ENCODE data around the gene ZNF385D.
"Not testable (repeated sequence)": the region's sequence is repeated elsewhere in the genome, so short reads cannot be mapped to it uniquely, and the experiment has no call there.

ZNF385D gene

DNA sequence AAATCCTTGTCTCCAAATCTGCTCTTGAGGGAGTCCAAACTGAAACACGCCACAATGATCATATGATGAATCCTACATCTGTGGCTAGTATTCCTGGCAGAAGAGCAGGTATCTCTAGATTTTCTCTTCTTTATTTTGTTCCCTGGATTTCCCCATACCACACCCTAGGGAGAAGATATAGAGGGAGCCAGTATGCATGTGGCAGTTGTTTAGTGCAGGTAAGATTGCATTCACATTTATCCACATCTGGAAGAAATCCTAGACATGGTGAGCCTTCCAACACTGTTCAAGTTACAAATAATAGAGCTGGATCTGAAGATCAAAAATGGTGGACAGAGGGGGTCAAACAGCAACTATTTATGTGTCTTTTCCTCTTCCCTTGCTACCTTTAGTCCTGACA is 316.7 kb downstream of the ZNF385D start:
- no peak for FAIRE-seq

DNA sequence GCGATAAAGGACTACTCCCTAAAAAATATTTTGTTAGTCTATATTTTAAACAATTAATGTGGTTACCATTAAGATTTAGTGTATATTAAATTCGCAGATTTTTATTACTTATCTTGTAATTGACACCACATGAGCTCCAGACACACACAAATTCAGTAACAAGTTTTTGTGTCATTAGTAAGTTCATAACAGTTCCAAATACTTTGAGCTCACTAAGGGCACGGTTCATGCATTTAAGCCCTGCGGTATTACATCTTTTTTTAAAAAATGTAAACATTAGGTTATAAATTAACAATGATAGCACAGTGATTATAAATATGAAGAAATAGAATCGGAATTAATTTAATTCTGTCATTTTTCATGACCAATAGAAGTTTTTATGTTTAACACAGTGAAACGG is 317.3 kb downstream of the ZNF385D start:
- no peak for FAIRE-seq

DNA sequence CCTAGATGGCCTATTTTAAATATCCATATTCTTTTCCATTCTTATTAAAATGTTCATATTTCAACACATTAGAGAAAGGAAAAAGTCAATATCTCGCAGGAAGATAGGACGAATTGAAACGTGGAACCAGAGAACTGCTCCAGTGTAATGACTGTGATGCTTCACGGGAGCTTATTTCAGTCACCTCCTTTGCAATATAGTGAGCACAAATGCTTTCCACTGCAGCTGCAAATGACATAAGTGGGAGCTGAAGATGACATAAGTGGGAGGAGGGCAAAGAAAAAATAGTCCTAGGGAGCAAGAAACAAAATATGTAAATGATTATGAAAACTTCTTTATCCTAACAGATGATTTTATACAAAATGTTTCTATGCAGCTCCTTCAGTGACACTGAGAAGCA is 324.1 kb downstream of the ZNF385D start:
- no peak for FAIRE-seq

DNA sequence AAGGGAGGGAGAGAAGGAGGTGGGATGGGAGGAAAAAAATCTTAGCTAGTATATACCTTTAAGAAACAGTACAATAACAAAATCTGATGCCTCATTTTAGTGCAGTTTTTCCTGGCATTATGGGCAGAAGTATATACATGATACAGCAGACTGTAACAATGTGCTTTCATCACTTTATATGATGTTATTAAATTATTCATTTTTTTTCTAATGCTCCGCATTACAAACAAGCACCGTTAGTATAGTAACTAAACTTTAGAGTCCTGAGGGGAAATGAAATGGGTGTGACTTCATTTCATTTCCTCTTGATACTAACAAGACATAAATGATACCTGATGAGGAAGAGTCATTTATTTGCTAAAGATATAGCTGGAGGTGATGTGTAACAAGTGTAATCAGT is 325.3 kb downstream of the ZNF385D start:
- no peak for FAIRE-seq

DNA sequence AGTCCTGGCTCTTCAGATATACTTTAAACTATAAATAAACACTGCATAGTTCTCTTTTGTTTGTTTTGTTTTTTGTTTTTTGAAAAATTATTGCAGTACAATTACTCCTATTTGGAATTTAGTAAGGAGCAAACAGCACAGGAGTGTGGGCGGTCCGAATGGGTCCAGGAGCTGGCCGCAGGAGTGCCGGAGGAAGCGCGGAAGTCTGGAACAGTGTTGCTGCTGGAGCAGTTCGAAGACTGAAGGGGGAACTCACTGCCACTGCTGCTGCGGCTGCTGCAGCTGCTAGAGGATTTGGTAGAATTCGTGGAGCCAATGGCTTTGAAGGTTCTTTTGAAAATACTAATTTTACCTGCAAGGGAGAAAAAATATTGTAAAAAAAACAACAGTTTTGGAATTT is 329.9 kb downstream of the ZNF385D start:
- FAIRE-seq, result no peak

DNA sequence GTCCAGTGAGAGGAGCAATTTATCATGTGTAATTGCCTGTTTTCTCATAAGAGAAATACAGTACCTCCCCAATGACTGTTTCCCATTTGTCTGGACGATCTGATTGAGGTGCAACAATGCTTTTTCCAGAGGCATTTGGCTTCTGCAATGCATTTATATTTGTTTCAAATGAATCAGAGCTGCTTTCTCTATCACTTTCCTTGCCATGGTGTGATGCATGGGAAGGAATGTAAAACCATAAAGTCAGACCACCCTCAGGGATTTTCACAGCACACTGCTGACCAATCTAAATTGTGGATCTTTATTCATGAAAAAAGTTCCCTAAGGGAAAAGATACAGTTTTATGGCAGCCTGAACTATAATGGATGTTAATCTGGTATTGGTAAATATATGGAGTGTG is 333.0 kb downstream of the ZNF385D start:
- FAIRE-seq, result no peak

DNA sequence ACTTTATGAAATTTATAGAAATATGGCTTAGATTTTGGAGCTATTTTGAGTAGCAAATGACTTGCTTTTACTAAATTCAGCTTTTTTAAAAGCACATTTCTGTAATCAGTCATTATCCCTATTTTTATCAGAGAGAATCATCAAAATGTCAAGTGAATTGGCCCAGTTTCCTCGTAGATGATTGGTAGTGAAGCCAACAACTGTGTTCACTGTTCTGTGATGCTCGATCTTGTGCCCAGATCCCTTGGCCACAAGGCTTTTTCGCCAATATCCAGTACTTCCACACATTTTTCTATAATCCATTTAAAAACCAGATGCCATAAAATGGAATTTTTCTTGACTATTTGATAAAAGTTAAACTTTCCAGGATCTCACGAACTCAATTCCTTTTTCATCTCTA is 336.5 kb downstream of the ZNF385D start:
- FAIRE-seq, result no peak

DNA sequence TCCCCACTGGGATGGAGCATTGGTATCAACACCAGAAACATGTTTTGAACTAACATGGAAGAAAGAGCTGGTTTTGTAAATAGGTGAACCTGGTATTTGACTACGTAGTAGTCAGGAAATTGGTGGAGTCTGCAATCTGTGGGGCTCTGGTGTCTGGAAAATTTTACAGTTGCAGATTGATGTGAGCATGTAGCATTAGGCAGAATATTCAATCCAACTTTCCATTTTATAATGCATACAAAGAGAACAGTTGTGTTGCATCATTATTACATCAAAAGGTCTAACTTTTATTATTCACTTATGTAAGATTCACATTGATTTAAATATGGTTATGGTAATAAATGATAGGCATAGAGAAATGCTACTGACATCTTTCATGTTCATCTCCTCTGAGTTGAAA is 340.0 kb downstream of the ZNF385D start:
- no peak for FAIRE-seq

DNA sequence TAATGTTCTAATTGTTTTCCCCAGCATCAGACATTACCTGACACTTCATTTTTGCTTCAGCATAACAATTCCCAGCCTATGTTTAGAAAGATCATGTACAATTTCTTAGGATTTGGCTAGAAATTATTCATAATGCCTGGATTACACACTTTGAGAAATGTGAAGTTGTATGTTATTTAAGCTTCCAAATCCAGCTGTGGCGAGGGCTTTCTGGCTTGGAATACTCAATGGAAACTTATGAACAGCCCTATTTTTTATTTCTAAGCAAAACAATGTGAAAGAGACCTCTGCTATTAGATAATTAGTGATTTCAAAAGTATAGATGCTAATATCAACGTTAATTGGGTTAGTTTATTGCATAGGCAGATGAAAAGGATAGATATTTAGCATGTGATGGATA is 341.6 kb downstream of the ZNF385D start:
- no peak for FAIRE-seq

DNA sequence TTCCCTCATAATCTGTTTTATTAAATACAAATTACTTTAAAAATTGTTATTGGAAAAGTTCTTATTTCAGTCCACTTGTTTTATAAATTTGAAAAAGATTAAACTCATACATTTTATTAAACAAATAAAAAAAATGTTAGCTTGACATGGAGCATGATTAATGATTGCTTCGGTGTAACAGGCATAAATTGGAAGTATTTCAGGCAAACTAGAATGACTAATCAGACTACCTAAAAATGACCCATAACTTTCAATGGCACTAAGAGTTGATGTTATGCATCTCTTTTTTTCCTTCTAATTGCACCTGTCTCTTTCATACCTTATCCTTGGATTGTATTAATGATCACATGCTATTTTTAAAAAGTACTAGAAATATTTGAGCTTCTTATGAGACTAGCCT is 343.3 kb downstream of the ZNF385D start:
- no peak for FAIRE-seq

DNA sequence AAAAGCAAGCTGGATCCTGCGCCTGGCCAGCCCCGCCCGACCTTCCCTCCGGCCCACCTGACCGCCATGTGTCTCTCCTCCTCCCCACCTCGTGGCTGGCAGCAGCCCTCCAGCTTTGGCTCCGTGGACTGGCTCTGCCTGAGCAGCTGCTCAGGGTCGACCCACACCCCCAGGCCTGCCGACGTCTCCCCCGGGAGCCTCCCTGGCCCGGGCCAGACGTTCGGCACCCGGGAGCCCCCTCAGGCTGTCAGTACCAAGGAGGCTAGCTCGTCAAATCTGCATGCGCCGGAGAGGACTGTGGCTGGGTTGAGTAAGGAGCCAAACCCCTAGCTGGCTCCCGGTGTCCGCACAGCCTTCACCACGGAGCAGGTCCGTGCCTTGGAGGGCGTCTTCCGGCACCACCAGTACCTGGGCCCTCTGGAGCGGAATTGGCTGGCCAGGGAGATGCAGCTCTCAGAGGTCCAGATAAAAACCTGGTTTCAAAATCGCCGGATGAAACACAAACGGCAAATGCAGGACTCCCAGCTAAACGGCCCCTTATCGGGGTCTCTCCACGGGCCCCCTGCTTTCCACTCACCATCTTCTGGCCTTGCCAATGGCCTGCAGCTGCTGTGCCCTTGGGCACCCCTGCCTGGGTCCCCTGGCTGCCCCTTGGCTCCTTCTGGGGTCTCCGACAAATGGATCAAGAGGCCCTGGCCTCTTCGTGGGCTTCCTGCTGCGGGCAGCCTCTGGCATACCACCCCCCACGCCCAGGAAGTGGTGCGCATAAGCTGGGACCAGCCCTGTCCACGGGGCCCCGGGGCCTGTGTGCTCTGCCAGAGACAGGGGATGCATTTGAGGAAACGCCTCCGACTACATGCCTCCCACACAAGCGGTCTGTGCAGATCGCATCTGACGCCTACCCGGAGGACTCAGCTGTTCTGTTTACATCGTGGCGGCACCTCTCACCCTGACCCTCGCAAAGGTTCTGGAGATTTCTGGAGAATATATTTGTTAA is 345.0 kb downstream of the ZNF385D start:
- FAIRE-seq, result no peak

DNA sequence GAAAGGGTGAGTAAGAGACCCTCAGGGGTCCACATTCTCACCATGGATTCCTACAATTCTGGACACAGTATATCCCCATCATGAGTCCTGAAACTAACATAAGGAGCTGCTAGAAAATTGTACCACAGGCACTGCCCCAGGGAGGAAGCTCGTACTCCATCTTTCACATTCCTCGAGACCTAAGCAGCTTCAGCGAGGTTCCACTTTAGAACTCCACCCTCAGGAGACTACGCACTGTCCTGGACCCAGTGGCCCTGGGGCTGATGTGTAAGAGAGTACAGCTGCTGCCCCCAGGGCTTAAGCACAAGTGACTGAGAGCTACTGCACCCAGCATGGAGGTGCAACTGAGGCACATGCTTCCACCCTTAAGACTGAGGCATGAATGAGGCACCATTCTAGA is 352.5 kb downstream of the ZNF385D start:
- FAIRE-seq, result no peak

DNA sequence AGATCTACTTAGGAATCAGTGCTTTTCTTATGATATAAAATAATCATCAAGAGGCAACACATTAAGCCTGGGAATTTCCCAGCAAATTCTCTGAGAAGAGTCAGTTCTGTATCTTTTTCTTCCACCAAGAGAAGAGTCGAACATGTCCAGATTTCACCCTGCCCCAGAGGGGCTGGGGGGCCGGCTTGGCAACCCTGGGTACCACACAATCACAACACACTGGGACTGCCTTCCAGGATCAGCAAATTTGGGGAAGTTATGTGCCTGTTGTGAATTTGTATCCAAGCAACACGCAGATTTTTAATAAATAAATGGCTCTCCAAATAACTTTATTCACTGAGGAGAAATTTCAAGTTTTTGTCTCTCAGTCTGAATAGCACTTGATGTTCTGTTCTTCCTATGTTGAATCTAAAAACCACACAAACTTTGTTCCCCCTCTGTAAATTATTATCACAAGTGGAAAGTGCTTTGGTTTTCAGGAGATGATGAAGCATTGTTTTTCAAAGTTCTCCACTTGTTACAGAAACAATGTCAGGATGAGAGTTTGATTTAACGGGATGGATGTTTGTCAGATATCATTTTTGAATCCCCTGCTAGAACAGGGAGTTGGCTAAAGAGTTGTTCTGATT is 357.2 kb downstream of the ZNF385D start:
- no peak for FAIRE-seq

DNA sequence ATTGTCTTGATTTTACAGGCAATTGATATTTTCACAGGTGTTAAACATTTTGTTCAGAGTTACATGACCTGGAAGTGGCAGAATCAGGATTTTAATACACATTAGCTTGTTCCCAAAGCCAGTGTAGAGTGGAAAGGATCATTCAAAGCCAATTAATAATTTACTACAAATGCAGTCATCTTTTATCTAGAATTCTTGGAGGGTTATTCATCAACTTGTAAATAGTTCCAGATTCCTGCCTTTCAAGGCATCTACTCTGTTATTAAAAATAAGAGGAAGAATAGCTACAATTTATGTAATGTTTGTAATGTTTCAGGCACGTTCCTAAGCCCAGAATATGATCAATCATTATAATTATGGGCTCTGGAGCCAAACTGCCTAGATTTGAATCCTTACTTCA is 358.5 kb downstream of the ZNF385D start:
- FAIRE-seq, result no peak

DNA sequence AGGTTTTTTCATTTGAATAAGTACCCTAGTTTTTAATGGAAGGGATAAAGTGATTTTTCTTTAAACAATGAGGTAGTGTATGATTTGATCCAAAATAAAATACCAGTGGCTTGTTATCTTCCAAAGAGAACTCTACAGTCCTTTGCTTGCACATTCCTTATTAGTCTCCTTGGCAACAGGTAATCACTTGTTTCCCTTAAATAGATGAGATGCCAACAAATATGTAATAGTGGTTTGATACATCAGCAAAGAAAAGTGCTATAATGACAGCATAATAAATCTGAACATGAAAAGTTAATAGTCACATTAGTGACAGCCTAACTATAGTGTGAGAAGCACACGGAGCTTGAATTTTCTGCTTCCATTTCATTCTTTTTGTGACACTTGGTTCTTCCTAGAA is 360.2 kb downstream of the ZNF385D start:
- FAIRE-seq, result no peak

DNA sequence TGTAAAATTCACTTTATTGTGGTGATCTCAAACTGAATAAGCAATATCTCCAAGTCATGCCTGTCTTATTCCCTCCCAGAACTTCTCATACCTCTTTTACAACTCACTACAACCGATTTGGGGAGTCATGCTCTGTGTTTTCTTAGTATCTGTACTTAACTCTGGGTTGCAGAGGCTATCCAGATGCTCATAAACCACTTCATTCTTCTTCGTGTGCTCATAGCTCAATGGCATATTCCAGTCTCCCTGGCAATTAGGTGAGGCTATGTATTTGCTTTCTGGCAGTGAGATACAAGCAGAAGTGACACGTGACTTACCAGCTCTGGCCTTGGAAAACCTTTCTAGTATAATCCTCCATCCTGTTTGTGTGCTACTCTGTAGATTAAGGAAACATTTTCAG is 360.9 kb downstream of the ZNF385D start:
- no peak for FAIRE-seq

DNA sequence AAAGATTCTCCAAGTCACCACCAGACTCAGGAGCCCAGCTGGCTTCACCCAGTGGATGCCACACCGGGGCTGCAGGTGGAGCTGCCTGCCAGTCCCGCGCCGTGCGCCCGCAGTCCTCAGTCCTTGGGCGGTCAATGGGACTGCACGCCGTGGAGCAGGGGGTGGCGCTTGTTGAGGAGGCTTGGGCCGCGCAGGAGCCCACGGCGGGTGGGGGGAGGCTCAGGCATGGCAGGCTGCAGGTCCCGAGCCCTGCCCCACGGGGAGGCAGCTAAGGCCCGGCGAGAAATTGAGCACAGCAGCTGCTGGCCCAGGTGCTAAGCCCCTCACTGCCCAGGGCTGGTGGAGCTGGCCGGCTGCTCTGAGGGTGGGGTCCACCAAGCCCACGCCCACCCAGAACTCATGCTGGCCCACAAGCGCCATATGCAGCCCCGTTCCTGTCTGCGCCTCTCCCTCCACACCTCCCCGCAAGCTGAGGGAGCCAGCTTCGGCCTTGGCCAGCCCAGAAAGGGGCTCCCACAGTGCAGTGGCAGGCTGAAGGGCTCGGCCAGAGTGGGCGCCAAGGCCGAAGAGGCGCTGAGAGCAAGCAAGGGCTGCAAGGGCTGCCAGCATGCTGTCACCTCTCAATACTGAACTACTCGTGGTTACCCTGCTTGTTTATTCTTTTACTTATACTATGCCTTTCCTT is 363.7 kb downstream of the ZNF385D start:
- FAIRE-seq, result not testable (repeated sequence)

DNA sequence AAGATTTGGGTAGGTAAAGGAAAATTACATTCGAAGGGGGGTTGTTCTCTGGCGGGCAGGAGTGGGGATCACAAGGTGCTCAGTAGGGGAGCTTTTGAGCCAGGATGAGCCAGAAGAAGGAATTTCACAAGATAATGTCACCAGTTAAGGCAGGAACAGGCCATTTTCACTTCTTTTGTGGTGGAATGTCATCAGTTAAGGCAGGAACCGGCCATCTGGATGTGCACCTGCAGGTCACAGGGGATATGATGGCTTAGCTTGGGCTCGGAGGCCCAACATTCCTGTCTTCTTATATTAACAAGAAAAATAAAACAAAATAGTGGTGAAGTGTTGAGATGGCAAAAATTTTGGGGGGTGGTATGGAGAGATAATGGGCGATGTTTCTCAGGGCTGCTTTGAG is 373.0 kb downstream of the ZNF385D start:
- FAIRE-seq, result not testable (repeated sequence)

DNA sequence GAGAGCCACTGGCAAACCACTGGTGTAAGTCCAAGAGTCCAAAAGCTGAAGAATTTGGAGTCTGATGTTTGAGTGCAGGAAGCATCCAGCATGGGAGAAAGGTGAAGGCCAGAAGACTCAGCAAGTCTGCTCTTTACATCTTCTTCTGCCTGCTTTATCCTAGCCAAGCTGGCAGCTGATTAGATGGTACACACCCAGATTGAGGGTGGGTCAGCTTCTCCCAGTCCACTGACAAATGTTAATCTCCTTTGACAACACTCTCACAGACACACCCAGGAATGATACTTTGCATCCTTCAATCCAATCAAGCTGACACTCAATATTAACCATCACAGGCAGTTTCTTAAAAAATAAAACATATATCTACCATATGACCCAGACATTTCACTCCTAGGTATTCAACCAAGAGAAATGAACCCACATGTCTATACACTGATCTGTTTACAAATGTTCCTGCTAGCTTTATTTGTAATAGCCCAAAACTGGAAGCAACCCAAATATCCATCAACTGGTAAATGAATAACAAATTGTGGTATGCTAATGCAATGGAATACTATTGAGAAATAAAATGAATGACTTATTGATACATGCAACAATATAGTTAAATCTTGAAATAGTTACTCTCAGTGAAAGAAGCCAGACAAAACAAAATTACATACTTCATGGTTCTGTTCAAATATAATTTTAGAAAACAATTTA is 373.8 kb downstream of the ZNF385D start:
- FAIRE-seq, result no peak

DNA sequence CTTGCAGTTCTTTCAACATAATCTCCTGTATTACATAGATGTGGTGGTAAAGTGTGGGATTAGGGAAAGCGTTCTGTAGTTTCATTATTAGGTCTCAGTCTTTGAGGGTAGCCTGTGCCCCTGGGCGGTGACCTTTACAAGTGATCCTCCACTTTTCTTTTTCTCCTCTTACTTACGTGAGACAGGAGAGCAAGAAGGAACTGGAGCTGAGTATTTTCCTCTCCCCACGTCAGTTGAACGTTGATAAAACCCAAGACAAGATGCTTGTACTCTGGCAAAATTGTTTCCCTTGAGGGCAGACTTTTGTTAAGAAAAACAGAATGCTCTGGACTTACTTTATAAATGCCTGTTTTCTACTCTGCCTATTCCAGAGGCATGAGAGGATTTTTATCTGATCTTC is 378.7 kb downstream of the ZNF385D start:
- FAIRE-seq, result no peak

All from colon (tissue), 2 donors.